ENCODE results near the gene SH3TC1. TPM values are rescaled to one million over a fixed set of nuclear protein-coding genes. Genes with fewer than 3 reads are reported as not detected.

Gene SH3TC1
- total and polyA plus RNA-seq, 12 donors = 1.5 to 58.7 (median 22.0) TPM

GRCh38 chr4:8173492-8174242 lies 25.4 kb upstream of the SH3TC1 start:
- TF ChIP-seq POLR2A (IDR thresholded peaks at IDR 0.05) = no peak
- TF ChIP-seq, protein P1, sequence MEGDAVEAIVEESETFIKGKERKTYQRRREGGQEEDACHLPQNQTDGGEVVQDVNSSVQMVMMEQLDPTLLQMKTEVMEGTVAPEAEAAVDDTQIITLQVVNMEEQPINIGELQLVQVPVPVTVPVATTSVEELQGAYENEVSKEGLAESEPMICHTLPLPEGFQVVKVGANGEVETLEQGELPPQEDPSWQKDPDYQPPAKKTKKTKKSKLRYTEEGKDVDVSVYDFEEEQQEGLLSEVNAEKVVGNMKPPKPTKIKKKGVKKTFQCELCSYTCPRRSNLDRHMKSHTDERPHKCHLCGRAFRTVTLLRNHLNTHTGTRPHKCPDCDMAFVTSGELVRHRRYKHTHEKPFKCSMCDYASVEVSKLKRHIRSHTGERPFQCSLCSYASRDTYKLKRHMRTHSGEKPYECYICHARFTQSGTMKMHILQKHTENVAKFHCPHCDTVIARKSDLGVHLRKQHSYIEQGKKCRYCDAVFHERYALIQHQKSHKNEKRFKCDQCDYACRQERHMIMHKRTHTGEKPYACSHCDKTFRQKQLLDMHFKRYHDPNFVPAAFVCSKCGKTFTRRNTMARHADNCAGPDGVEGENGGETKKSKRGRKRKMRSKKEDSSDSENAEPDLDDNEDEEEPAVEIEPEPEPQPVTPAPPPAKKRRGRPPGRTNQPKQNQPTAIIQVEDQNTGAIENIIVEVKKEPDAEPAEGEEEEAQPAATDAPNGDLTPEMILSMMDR (IDR thresholded peaks at IDR 0.05) = no peak
- WGBS, 4 donors = 75 to 78% (median 77%) methylated on average over 10 to 13 of the region's 13 CpGs
- H3K27me3 ChIP-seq = no peaks in the 10 kb centered on the region

DNA sequence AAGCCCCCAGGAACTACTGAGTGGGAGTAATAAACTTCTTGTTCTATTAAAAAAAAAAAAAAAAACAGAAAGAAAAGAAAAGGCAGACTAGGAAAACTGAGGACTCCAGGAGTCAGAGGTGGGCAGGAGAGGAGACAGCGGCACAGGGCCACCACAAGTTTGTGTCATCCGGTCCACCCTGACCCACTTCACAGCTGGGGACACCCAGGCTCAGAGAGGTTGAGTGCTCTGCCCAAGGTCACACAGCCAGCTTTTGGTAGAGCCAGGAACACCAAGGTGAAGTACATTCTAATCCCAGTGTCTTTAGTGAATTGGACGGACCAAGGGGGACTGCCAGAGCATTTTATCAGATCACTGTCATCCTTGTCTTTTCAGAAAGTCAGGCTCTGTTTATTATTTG lies 24.1 kb upstream of the SH3TC1 start:
- Histone ChIP-seq H3K9me3 (replicated peaks in 1 of 3) (no peaks in the 10 kb centered on the region), H3K36me3 (replicated peaks in 1 of 2) (no peaks in the 10 kb centered on the region), H3K4me1 (replicated peaks in 1 of 2) (peaks cover 0 to 9% of the 10 kb centered on the region in 2 donors), H3K4me3 (no peak overlapping the region), H3K27me3 (no peaks in the 10 kb centered on the region), H3K27ac (no peak overlapping the region)
- no peak for TF ChIP-seq POLR2A (IDR thresholded peaks at IDR 0.05)
- TF ChIP-seq, protein P1 (IDR thresholded peaks at IDR 0.05) = no peak
- WGBS, 4 donors = 70 to 84% (median 79%) methylated on average over 3 of the region's 3 CpGs
- intact Hi-C loops (cut with DNase I) = loop anchor here in 1 of 2 donors (5.0 kb wide), 1 partner anchor 227 kb away; no protein-coding TSS in a partner anchor
- DNase-seq = no peak

More at GRCh38 chr4:8173492-8174242, 25.4 kb upstream of the SH3TC1 start:
- no peak for DNase-seq
- Histone ChIP-seq H3K27ac (no peak overlapping the region), H3K9me3 (replicated peaks in 1 of 3) (no peaks in the 10 kb centered on the region), H3K36me3 (replicated peaks in 1 of 2) (no peaks in the 10 kb centered on the region), H3K4me1 (replicated peaks in 1 of 2) (peaks cover 0 to 9% of the 10 kb centered on the region in 2 donors), H3K4me3 (no peak overlapping the region)
- intact Hi-C loops (cut with DNase I) = no loop called here

GRCh38 chr4:8175686-8176085 lies 23.4 kb upstream of the SH3TC1 start:
- H3K27ac ChIP-seq = no peak overlapping the region
- no peak for DNase-seq
- no peaks in the 10 kb centered on the region for H3K27me3 ChIP-seq
- peaks cover 0 to 9% of the 10 kb centered on the region in 2 donors for H3K4me1 ChIP-seq (replicated peaks in 1 of 2)
- WGBS, 4 donors = 75 to 93% (median 87%) methylated on average over 5 to 6 of the region's 6 CpGs
- H3K4me3 ChIP-seq = no peak overlapping the region
- intact Hi-C loops (cut with DNase I) = loop anchor here in 1 of 2 donors (5.0 kb wide), 1 partner anchor 227 kb away; no protein-coding TSS in a partner anchor
- TF ChIP-seq POLR2A (IDR thresholded peaks at IDR 0.05) = no peak
- TF ChIP-seq, protein P1 (IDR thresholded peaks at IDR 0.05) = no peak
- no peaks in the 10 kb centered on the region for H3K36me3 ChIP-seq (replicated peaks in 1 of 2)
- H3K9me3 ChIP-seq (replicated peaks in 1 of 3) = no peaks in the 10 kb centered on the region

GRCh38 chr4:8176547-8177399 lies 22.3 kb upstream of the SH3TC1 start:
- peak in 5 of 7 donors; percentile 60 to 79 (median 71) for DNase-seq
- intact Hi-C loops (cut with DNase I) = loop anchor here in 1 of 2 donors (5.0 kb wide), 1 partner anchor 226 kb away; no protein-coding TSS in a partner anchor

More at GRCh38 chr4:8176547-8177399, 22.3 kb upstream of the SH3TC1 start:
- TF ChIP-seq, protein P1 (IDR thresholded peaks at IDR 0.05) = peak; percentile 72 to 88 (median 86)
- TF ChIP-seq POLR2A (IDR thresholded peaks at IDR 0.05) = no peak
- H3K27ac ChIP-seq = no peak overlapping the region
- H3K36me3 ChIP-seq (replicated peaks in 1 of 2) = no peaks in the 10 kb centered on the region
- no peak overlapping the region for H3K4me3 ChIP-seq
- no peaks in the 10 kb centered on the region for H3K27me3 ChIP-seq
- H3K9me3 ChIP-seq (replicated peaks in 1 of 3) = no peaks in the 10 kb centered on the region
- H3K4me1 ChIP-seq (replicated peaks in 1 of 2) = peaks cover 1 to 13% of the 10 kb centered on the region in 2 donors
- WGBS, 4 donors = 36 to 87% (median 44%) methylated on average over 3 to 17 of the region's 17 CpGs

Data from adrenal gland (tissue), 12 donors.